Measurements from ENCODE around the gene PLEKHA5.
"Not testable (repeated sequence)": the region's sequence is repeated elsewhere in the genome, so short reads cannot be mapped to it uniquely, and the experiment has no call there.

PLEKHA5 gene

DNA sequence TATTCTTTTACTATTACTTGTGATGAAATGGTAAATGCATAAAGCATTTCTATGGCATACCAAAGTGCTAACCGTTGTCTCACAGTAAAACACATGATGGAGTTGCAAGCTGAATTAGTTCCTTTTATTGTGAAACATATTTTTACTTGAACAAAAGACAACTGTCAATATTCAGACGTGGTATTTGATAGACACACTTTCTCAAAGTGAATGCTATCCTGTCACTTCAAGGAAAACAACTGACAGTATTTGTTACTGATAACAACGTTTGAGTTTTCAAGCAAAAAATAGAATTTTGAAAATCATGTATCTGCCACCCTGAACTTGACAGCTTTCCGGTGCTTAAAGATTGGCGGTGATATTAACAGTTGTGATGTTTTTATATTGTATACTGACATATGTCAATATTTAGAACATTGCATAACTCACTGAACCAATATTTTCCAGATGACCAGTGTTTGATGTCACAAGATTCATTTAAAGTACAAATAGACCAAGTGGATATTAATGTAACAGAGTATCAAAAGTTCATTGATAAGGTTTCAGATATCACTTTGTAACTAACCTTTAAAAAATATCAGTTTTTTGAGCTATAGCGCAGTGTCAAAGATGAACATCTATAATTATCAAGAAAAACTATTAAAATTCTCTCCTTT, 156.4 kb downstream of the PLEKHA5 start:
- DNase-seq: no peak

DNA sequence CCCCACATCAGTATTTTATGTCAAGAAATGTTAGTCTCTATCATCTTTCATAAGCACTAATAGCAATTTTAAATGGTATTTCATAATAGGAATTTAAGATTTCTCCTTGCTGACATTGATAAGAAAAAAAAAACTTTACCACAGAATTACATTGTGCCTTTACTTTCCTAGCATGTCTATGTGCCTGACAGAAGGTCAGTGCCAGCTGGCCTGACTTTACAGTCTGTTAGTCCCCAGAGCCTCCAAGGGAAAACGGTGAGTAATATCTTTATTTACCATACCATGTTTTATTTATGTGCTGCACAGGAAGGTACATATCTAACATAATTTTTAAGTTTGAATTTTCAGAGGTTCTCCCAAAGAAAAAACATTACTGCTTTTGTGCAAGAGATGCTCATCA, 157.8 kb downstream of the PLEKHA5 start:
- no peak for DNase-seq

- no peak for DNase-seq
These were observed 158.6 kb downstream of the PLEKHA5 start for GRCh38 chr12:19288161-19288560.

- DNase-seq: no peak
These were observed 159.2 kb downstream of the PLEKHA5 start for GRCh38 chr12:19288603-19289244.

DNA sequence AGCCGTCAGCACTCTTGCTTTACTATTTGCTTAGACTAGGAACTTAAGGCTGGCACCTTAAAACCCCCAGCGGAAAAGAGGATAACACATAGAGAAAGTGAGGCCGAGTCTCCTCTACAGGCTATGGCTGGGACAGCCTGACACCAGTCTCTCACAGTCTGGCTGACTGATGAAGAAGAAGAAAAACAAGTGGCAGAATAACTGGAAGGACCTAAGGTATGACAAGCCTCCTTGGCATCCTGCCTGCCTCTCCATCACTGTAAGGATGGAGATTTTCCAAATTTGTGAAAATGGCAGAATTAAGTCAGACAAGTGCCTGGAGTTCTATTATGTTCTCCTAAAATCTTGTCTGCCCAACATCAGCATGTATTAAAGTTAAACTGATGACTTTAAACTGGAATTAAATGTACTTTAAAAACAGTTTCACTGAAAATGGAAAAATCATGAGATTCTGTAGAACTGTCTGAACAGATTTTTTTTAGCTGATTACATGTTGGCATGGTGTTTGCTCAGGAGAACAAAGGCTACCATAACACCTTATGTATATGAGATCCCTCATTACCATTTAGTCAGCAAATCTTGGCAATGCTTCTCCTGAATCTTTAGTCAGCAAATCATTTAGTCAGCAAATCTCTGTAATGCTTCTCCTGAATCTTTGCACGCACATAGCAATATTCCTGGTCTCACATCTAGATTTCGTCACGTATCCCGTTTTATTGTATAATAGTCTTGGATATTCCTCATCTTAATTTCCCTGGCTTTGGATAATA, 169.5 kb downstream of the PLEKHA5 start:
- DNase-seq: no peak

GRCh38 chr12:19299765-19300164, 170.2 kb downstream of the PLEKHA5 start:
- no peak for DNase-seq

DNA sequence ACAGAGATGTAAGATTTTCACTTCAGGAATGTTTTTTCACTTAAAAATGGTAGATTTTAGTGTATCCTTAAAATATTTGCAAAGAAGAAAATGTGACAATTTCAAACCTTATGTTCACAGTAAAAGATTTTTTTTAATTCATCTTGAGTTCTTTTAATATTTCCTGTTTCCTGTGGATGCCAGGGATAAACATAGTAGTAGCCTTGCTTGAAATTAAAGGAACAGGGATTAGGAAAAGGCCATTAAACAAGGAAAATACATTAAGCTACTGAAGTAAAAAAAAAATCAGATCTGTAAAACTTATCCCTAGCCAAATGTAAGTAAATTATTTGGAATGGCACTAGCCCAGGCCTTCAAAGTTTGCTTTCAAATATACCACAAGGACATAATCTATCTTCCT, 171.7 kb downstream of the PLEKHA5 start:
- no peak for DNase-seq

GRCh38 chr12:19301688-19302087, 172.2 kb downstream of the PLEKHA5 start:
- no peak for DNase-seq

DNA sequence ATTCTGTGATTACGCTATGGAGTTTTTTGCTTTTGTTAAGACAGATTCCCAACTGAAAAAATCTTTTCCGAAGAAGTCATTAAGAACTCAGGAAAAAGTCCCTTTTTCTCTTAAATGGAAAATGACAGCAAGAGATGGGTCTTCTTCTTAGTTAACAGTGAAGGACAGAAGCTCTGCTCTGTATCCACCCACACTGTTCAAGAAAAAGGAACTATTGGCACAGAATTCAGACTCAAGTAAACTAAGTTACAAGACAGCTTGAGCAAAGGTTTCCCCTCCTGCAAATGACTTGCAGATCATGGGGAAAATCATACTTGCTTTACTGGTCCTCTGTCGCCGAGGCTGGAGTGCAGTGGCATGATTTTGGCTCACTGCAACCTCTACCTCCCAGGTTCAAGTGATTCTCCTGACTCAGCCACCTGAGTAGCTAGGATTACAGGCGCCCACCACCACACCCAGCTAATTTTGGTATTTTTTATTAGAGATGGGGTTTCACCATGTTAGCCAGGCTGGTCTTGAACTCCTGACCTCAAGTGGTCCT, 172.6 kb downstream of the PLEKHA5 start:
- no peak for DNase-seq

GRCh38 chr12:19303496-19303895, 174.0 kb downstream of the PLEKHA5 start:
- DNase-seq: no peak

GRCh38 chr12:19304149-19304750, 174.7 kb downstream of the PLEKHA5 start:
- DNase-seq: no peak

GRCh38 chr12:19305621-19306020, 176.1 kb downstream of the PLEKHA5 start:
- not testable (repeated sequence) for DNase-seq

- no peak for DNase-seq
These were observed 176.8 kb downstream of the PLEKHA5 start for GRCh38 chr12:19306366-19306765.

GRCh38 chr12:19307451-19307850, 177.9 kb downstream of the PLEKHA5 start:
- no peak for DNase-seq

DNA sequence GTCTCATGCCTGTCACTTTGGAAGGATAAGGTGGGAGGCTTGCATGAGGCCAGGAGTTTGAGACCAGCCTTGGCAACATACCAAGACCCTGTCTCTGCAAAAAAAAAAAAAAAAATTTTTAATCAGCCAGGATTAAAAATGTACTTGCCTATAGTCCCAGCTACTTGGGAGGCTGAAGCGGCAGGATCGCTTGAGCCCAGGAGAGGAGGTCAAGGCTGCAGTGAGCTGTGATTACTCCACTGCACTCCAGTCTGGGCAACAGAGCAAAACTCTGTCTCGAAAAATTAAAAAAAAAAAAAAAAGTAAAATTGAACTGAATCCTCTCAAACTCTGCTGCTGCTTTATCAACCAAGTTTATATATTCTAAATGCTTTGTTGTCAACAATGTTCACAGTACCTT, 181.6 kb downstream of the PLEKHA5 start:
- DNase-seq: no peak

DNA sequence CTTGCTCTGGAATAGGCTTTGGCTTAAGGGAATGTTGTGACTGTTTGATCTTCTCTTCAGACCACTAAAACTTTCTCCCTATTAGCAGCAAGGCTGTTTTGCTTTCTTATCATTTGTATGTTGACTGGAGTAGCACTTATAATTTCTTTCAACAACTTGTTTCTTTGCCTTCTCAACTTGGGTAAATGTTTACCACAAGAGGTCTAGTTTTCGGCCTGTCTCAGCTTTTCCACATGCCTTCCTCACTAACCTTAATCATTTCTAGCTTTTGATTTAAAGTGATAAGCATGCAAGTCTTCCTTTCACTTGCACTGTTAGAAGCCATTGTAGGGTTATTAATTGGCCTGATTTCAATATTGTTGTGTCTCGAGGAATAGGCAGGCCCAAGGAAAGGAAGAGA, 183.1 kb downstream of the PLEKHA5 start:
- DNase-seq: no peak

GRCh38 chr12:19316425-19316824, 186.9 kb downstream of the PLEKHA5 start:
- DNase-seq: no peak

DNA sequence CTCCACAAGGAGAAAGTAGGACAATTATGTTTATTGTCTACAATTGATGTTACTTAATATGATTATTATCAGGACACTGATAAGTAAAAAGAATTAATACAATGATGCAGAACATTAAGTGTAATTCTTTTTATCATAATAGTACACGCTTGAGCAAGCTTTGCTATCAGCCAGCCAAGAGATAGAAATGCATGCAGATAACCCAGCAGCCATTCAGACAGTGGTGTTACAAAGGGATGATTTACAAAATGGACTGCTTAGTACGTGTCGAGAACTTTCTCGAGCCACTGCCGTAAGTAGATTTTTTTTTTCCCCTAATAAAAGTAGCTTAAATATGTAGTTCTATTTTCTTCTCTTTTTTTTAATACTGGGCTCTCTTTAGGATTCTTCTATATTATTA, 192.8 kb downstream of the PLEKHA5 start:
- DNase-seq: no peak

GRCh38 chr12:19323805-19324204, 194.3 kb downstream of the PLEKHA5 start:
- no peak for DNase-seq

GRCh38 chr12:19326102-19326501, 196.6 kb downstream of the PLEKHA5 start:
- DNase-seq: no peak

GRCh38 chr12:19332196-19332595, 202.7 kb downstream of the PLEKHA5 start:
- DNase-seq: no peak

DNA sequence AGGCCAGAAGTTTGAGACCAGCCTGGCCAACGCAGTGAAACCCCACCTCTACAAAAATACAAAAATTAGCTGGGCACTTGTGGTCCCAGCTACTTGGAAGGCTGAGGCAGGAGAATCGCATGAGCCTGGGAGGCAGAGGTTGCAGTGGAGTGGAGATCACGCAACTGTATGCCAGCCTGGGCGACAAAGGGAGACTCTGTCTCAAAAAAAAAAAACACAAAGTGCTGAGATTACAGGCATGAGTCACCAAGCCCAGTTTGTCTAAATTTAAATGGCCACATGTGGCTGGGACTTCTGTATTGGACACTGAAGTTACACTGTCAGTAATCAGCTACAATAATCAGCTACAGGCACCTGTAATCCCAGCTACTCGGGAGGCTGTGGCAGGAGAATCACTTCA, 208.9 kb downstream of the PLEKHA5 start:
- no peak for DNase-seq

DNA sequence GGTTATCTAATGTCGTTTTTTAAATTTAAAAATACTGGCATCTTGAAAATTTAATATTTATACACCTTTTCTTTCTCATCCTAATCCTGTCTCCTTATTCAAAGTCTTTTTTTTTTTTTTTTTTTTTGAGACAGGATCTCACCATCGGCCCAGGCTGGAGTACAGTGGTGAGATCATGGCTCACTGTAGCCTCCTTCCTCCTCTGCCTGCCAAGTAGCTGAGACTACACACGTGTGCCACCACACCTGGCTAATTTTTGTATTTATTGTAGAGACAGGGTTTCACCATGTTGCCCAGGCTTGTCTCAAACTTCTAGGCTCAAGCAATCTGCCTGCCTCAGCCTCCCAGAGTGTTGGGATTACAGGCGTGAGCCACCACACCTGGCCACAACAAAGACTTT, 221.3 kb downstream of the PLEKHA5 start:
- DNase-seq: not testable (repeated sequence)

Measured in effector CD8-positive, alpha-beta T cell (primary cell).